ENCODE measurements around the gene CFAP57.

- TF ChIP-seq CTCF (IDR thresholded peaks at IDR 0.05) (no peak), POLR2AphosphoS5 (IDR thresholded peaks at IDR 0.05; ENCODE audit: insufficient read depth in 1 of 2, low read depth in 1 of 2) (no peak)
Observed at GRCh38 chr1:43256675-43257570, 84.8 kb downstream of the CFAP57 start.

All from vagina (tissue), 2 donors.